ENCODE measurements around the gene NDRG4.
A peak's percentile ranks its signal among the peaks of the same experiment; 100 is the strongest.

NDRG4 gene

GRCh38 chr16:58497935-58498334 is 2.0 kb upstream of the NDRG4 start:
- H3K9ac ChIP-seq (ENCODE audit: low read length): no peak overlapping the region
- H3K27ac ChIP-seq (ENCODE audit: low read depth, low read length): no peak overlapping the region
- H3K4me1 ChIP-seq (ENCODE audit: insufficient read depth, low read length): peaks cover 6% of the 10 kb centered on the region

DNA sequence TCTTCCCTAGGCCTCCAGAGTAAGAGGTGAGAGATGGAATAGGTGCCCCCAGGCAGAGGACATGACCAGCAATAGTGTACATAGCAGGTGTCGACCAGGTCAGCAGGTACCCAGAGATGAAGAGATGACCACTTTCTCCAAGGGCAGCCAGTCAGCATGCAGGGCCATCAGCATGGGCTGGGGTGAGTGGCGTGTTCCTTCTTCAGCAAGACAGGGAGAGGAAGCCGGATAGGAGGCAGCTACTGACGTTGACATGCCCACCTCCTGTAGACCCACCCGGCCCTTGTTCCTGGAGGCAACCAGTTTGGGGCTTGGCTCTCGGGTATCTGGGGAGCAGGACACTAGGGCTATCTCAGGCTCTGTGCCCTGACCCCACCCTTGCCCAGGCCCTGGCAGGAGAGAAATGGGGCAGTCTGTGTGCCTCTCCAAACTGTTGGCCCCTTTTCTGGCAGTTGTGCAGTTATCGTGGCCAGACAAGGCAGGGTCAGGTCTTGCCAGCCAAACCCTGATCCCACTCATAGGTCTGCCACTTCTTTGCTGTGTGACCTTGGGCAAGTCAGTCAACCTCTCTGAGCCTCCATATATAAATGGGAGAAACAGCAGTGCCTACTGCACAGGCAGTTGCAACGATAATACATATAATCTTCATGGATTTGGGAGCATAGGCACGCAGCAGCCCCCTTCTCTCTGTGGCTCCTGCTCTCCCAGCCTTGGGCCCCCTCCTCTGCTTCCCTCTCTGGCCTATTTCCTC is 1.4 kb upstream of the NDRG4 start:
- Histone ChIP-seq H3K27ac (ENCODE audit: low read depth, low read length) (no peak overlapping the region), H3K4me3 (ENCODE audit: low read depth in 1 of 2, low read length in 2 of 2) (no peak overlapping the region), H3K9ac (ENCODE audit: low read length) (no peak overlapping the region), H3K4me1 (ENCODE audit: insufficient read depth, low read length) (peaks cover 6% of the 10 kb centered on the region), H3K9me3 (ENCODE audit: low read length) (no peaks in the 10 kb centered on the region), H3K36me3 (ENCODE audit: insufficient read depth, low read length) (no peaks in the 10 kb centered on the region), H3K27me3 (ENCODE audit: control insufficient read depth in 1 of 2, insufficient read depth in 2 of 2, low read length in 2 of 2) (peaks cover 23 to 26% of the 10 kb centered on the region in 2 donors)

More at GRCh38 chr16:58497935-58498334, 2.0 kb upstream of the NDRG4 start:
- no peak overlapping the region for H3K4me3 ChIP-seq (ENCODE audit: low read depth in 1 of 2, low read length in 2 of 2)
- H3K9me3 ChIP-seq (ENCODE audit: low read length): no peaks in the 10 kb centered on the region
- H3K36me3 ChIP-seq (ENCODE audit: insufficient read depth, low read length): no peaks in the 10 kb centered on the region
- H3K27me3 ChIP-seq (ENCODE audit: control insufficient read depth in 1 of 2, insufficient read depth in 2 of 2, low read length in 2 of 2): peaks cover 23 to 26% of the 10 kb centered on the region in 2 donors

GRCh38 chr16:58499092-58499511 is 841 bp upstream of the NDRG4 start:
- no peak overlapping the region for H3K9ac ChIP-seq (ENCODE audit: low read length)
- H3K27ac ChIP-seq (ENCODE audit: low read depth, low read length): no peak overlapping the region
- peaks cover 6% of the 10 kb centered on the region for H3K4me1 ChIP-seq (ENCODE audit: insufficient read depth, low read length)

DNA sequence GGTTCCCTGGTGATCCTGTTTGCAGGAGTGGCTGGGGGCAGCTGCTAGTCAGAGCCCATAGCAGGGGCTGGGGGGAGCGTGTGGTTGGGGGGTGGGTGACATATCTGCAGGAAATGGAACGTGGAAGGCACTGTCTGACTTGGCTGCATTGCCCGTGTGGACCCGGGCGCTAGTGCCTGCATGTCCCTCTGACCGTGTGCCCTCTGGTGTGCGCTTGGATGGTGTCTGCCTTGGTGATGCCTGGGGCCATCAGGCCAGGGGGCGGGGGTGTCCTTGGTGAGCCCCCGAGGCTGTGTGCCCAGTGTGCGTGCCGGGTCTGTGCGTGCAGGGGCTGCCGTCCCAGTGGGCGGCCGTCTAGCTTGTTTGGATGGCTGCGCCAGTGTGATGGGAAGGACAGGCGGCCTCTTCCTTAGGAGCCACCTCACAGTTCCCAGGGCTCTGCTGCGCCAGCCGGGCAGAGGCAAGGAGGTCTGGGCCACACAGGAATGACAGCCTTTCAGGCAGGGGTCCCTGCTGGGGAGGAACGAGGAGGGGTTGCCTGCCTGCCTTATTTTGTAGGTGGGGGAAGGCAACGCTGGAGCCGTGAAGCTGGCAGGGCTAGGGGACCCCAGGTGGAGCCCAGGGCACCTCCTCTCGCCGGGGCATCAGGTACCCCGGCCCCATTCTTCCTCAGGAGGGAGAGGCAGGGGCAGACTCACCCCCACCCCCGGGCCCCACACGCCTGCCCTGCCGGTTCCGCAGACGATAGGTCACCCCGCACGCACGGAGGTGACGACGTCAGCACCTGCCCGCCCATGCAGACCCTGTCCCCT is 693 bp downstream of the NDRG4 start:
- Histone ChIP-seq H3K27ac (ENCODE audit: low read depth, low read length) (no peak overlapping the region), H3K36me3 (ENCODE audit: insufficient read depth, low read length) (no peaks in the 10 kb centered on the region), H3K9me3 (ENCODE audit: low read length) (no peaks in the 10 kb centered on the region), H3K4me1 (ENCODE audit: insufficient read depth, low read length) (no peaks in the 10 kb centered on the region), H3K9ac (ENCODE audit: low read length) (no peak overlapping the region), H3K27me3 (ENCODE audit: control insufficient read depth in 1 of 2, insufficient read depth in 2 of 2, low read length in 2 of 2) (peaks cover 23 to 26% of the 10 kb centered on the region in 2 donors), H3K4me3 (ENCODE audit: low read depth in 1 of 2, low read length in 2 of 2) (peak overlapping the region; percentile 13 to 32)

More at GRCh38 chr16:58499092-58499511, 841 bp upstream of the NDRG4 start:
- Histone ChIP-seq H3K9me3 (ENCODE audit: low read length) (no peaks in the 10 kb centered on the region), H3K4me3 (ENCODE audit: low read depth in 1 of 2, low read length in 2 of 2) (no peak overlapping the region), H3K27me3 (ENCODE audit: control insufficient read depth in 1 of 2, insufficient read depth in 2 of 2, low read length in 2 of 2) (peaks cover 23 to 26% of the 10 kb centered on the region in 2 donors), H3K36me3 (ENCODE audit: insufficient read depth, low read length) (no peaks in the 10 kb centered on the region)

GRCh38 chr16:58501242-58502131 is 1.5 kb downstream of the NDRG4 start:
- peak overlapping the region; percentile 32 to 38 for H3K4me3 ChIP-seq (ENCODE audit: low read depth in 1 of 2, low read length in 2 of 2)

GRCh38 chr16:58502217-58502921 is 2.4 kb downstream of the NDRG4 start:
- Histone ChIP-seq H3K4me3 (ENCODE audit: low read depth in 1 of 2, low read length in 2 of 2) (no peak overlapping the region), H3K27me3 (ENCODE audit: control insufficient read depth in 1 of 2, insufficient read depth in 2 of 2, low read length in 2 of 2) (peaks cover 23 to 34% of the 10 kb centered on the region in 2 donors), H3K4me1 (ENCODE audit: insufficient read depth, low read length) (no peaks in the 10 kb centered on the region), H3K36me3 (ENCODE audit: insufficient read depth, low read length) (no peaks in the 10 kb centered on the region), H3K9ac (ENCODE audit: low read length) (no peak overlapping the region), H3K27ac (ENCODE audit: low read depth, low read length) (no peak overlapping the region), H3K9me3 (ENCODE audit: low read length) (no peaks in the 10 kb centered on the region)

More at GRCh38 chr16:58501242-58502131, 1.5 kb downstream of the NDRG4 start:
- Histone ChIP-seq H3K27me3 (ENCODE audit: control insufficient read depth in 1 of 2, insufficient read depth in 2 of 2, low read length in 2 of 2) (peaks cover 23 to 29% of the 10 kb centered on the region in 2 donors), H3K27ac (ENCODE audit: low read depth, low read length) (no peak overlapping the region), H3K9ac (ENCODE audit: low read length) (no peak overlapping the region), H3K4me1 (ENCODE audit: insufficient read depth, low read length) (no peaks in the 10 kb centered on the region), H3K36me3 (ENCODE audit: insufficient read depth, low read length) (no peaks in the 10 kb centered on the region), H3K9me3 (ENCODE audit: low read length) (no peaks in the 10 kb centered on the region)

DNA sequence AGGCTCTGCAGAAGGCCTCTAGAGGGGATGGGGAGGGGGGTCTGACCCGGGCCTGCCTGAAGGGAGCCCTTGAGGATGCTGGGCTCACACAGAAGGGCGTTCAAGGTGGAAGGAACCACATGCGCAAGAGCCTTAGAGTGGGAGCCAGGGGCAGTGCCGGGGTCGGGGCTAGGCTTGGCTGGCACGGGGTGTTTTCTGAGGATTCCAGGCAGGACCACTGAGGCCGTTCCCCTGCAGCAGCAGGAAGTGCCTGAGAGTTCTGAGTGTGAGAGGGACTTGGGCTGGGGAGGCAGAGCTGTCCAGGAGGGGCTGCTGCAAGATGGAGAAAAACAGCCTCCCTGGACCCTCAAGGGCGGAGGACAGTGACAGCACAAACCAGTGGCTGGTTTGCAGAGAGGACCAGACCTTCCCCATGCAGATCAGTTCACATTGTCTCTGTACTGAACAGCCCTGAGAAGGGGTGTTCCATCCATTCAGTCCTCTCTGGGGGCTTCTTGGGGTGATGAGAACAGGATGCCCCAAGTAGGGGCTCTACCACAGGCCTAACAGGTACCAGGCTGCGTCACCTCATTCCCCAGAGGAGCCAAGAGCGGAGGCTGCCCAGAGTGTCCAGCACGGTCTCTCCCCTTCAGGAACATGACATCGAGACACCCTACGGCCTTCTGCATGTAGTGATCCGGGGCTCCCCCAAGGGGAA is 3.4 kb downstream of the NDRG4 start:
- Histone ChIP-seq H3K27ac (ENCODE audit: low read depth, low read length) (no peak overlapping the region), H3K4me1 (ENCODE audit: insufficient read depth, low read length) (no peaks in the 10 kb centered on the region), H3K9ac (ENCODE audit: low read length) (no peak overlapping the region), H3K36me3 (ENCODE audit: insufficient read depth, low read length) (no peaks in the 10 kb centered on the region), H3K9me3 (ENCODE audit: low read length) (no peaks in the 10 kb centered on the region), H3K27me3 (ENCODE audit: control insufficient read depth in 1 of 2, insufficient read depth in 2 of 2, low read length in 2 of 2) (peaks cover 23 to 34% of the 10 kb centered on the region in 2 donors), H3K4me3 (ENCODE audit: low read depth in 1 of 2, low read length in 2 of 2) (no peak overlapping the region)

DNA sequence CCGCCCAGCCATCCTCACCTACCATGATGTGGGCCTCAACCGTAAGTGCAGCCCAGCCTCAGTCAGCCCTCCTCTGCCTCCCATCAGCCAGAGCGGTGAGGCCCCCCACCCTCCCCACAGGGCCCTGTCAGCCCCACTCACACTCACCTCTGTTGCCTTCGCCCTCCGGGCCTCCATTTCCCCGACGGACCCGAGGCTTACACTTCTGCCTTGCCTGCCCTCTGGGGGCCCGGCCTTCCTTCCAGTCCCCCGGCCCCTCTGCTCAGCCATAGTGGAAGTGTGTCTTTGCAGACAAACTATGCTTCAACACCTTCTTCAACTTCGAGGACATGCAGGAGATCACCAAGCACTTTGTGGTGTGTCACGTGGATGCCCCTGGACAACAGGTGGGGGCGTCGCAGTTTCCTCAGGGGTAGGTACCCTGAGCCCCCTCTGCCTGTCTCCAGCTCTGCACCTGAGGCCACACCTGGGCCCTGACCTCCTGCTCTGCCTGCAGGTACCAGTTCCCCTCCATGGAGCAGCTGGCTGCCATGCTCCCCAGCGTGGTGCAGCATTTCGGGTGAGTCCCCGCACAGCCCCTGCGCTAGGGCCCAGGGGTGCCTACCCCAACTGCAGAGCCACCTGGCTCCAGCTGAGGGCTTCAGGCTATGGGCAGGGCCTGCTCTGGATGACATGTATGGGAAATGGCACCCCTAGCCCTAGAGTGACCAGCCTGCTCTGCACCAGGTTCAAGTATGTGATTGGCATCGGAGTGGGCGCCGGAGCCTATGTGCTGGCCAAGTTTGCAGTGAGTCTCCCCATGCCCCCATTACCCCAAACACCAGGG is 4.1 kb downstream of the NDRG4 start:
- Histone ChIP-seq H3K4me3 (ENCODE audit: low read depth in 1 of 2, low read length in 2 of 2) (no peak overlapping the region), H3K36me3 (ENCODE audit: insufficient read depth, low read length) (no peaks in the 10 kb centered on the region), H3K4me1 (ENCODE audit: insufficient read depth, low read length) (no peaks in the 10 kb centered on the region), H3K9ac (ENCODE audit: low read length) (no peak overlapping the region), H3K27me3 (ENCODE audit: control insufficient read depth in 1 of 2, insufficient read depth in 2 of 2, low read length in 2 of 2) (peaks cover 23 to 34% of the 10 kb centered on the region in 2 donors), H3K9me3 (ENCODE audit: low read length) (no peaks in the 10 kb centered on the region), H3K27ac (ENCODE audit: low read depth, low read length) (no peak overlapping the region)

DNA sequence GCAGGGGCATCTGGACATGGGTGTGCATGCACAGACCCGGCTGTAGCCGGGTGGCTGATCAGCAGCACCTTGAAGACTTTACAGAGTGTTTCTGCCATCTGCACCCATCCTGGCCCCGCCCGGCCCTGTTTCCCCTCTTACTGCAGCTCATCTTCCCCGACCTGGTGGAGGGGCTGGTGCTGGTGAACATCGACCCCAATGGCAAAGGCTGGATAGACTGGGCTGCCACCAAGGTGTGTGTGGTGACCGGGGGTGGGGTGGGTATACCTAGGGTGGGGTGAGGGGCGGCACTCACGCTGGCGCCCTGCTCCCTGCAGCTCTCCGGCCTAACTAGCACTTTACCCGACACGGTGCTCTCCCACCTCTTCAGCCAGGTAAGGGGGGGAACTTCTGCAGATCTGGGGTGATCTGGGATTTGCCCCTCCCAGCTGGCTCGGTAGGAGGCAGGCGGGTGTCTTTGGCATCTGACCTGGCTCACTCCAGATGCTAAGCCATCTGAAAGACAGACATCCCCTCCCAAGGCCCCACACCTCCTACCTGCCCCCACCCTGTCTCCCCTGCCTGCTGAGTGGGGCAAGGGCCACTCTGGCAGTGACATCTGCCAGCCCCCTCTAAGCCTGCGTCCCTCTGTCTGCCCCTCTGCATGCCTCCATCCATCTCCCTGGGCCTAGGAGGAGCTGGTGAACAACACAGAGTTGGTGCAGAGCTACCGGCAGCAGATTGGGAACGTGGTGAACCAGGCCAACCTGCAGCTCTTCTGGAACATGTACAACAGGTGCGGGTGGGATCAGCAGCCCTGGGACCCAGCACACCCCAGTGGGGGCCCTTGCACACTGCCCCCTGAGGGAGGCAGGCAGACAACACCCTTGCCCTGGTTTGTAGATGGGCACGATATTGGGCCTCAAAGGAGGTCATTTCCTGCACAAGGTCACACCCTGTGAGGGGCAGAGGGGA is 6.6 kb downstream of the NDRG4 start:
- Histone ChIP-seq H3K4me3 (ENCODE audit: low read depth in 1 of 2, low read length in 2 of 2) (no peak overlapping the region), H3K36me3 (ENCODE audit: insufficient read depth, low read length) (no peaks in the 10 kb centered on the region), H3K27ac (ENCODE audit: low read depth, low read length) (no peak overlapping the region), H3K27me3 (ENCODE audit: control insufficient read depth in 1 of 2, insufficient read depth in 2 of 2, low read length in 2 of 2) (peaks cover 11 to 17% of the 10 kb centered on the region in 2 donors), H3K9me3 (ENCODE audit: low read length) (no peaks in the 10 kb centered on the region), H3K9ac (ENCODE audit: low read length) (no peak overlapping the region), H3K4me1 (ENCODE audit: insufficient read depth, low read length) (no peaks in the 10 kb centered on the region)

All from muscle layer of colon (tissue), 2 donors.